NCI-H1694 (cell line): ENCODE measurements around the gene CDC42EP5.

Experiments used
- DNase-seq: peaks from one replicate; lab custom pipeline; 2025; lab: John Stamatoyannopoulos, UW

Gene CDC42EP5

GRCh38 chr19:54462655-54463530 lies 10.2 kb downstream of the CDC42EP5 start:
- peak; percentile 4 for DNase-seq

GRCh38 chr19:54462047-54462654 lies 10.9 kb downstream of the CDC42EP5 start:
- no peak for DNase-seq

- no peak for DNase-seq
Measured at GRCh38 chr19:54461613-54462012, 11.5 kb downstream of the CDC42EP5 start.

- DNase-seq: no peak
Measured at GRCh38 chr19:54461210-54461609, 11.9 kb downstream of the CDC42EP5 start.

GRCh38 chr19:54460230-54461005 lies 12.7 kb downstream of the CDC42EP5 start:
- no peak for DNase-seq

GRCh38 chr19:54459282-54460229 lies 13.5 kb downstream of the CDC42EP5 start:
- DNase-seq: no peak

- no peak for DNase-seq
Measured at GRCh38 chr19:54458648-54459281, 14.3 kb downstream of the CDC42EP5 start.

GRCh38 chr19:54457773-54458647 lies 15.1 kb downstream of the CDC42EP5 start:
- DNase-seq: no peak

- no peak for DNase-seq
Measured at GRCh38 chr19:54456423-54457373, 16.4 kb downstream of the CDC42EP5 start.

- DNase-seq: no peak
Measured at GRCh38 chr19:54455786-54456422, 17.2 kb downstream of the CDC42EP5 start.

GRCh38 chr19:54454781-54455675 lies 18.1 kb downstream of the CDC42EP5 start:
- no peak for DNase-seq

- DNase-seq: no peak
Measured at GRCh38 chr19:54453921-54454780, 18.9 kb downstream of the CDC42EP5 start.

GRCh38 chr19:54452626-54453025 lies 20.5 kb downstream of the CDC42EP5 start:
- DNase-seq: no peak

- DNase-seq: no peak
Measured at GRCh38 chr19:54451997-54452396, 21.1 kb downstream of the CDC42EP5 start.

GRCh38 chr19:54451331-54451871 lies 21.7 kb downstream of the CDC42EP5 start:
- no peak for DNase-seq

- DNase-seq: no peak
Measured at GRCh38 chr19:54449701-54450069, 23.4 kb downstream of the CDC42EP5 start.
